ENCODE results near the gene LPCAT1.

LPCAT1 gene

GRCh38 chr5:1438871-1439270 lies 84.9 kb downstream of the LPCAT1 start:
- Histone ChIP-seq H3K36me3 (ENCODE audit: insufficient read depth) (no peaks in the 10 kb centered on the region), H3K9ac (no peak overlapping the region), H3K4me1 (ENCODE audit: low read depth, poor library complexity, severe bottlenecking) (no peaks in the 10 kb centered on the region), H3K4me3 (IDR thresholded peaks at IDR 0.05; ENCODE audit: insufficient read depth, low read depth, low read length) (no peak overlapping the region), H3K27ac (no peak overlapping the region), H4K20me1 (ENCODE audit: insufficient read depth) (no peaks in the 10 kb centered on the region), H2AFZ (ENCODE audit: low read depth) (no peak overlapping the region), H3K4me2 (no peak overlapping the region), H3K27me3 (ENCODE audit: insufficient read depth, low read depth) (peaks cover 44% of the 10 kb centered on the region), H3K79me2 (ENCODE audit: insufficient read depth, low read depth) (no peaks in the 10 kb centered on the region)
- no peak for TF ChIP-seq CTCF (conservative IDR thresholded peaks at IDR 0.05; ENCODE audit: low read depth, low read length)

- H3K4me2 ChIP-seq: no peak overlapping the region
- no peaks in the 10 kb centered on the region for H3K79me2 ChIP-seq (ENCODE audit: insufficient read depth, low read depth)
- H3K9ac ChIP-seq: no peak overlapping the region
- no peaks in the 10 kb centered on the region for H4K20me1 ChIP-seq (ENCODE audit: insufficient read depth)
- H3K4me3 ChIP-seq (IDR thresholded peaks at IDR 0.05; ENCODE audit: insufficient read depth, low read depth, low read length): no peak overlapping the region
- no peak overlapping the region for H3K27ac ChIP-seq
- no peak overlapping the region for H2AFZ ChIP-seq (ENCODE audit: low read depth)
- peaks cover 44% of the 10 kb centered on the region for H3K27me3 ChIP-seq (ENCODE audit: insufficient read depth, low read depth)
- TF ChIP-seq CTCF (conservative IDR thresholded peaks at IDR 0.05; ENCODE audit: low read depth, low read length): no peak
- H3K36me3 ChIP-seq (ENCODE audit: insufficient read depth): no peaks in the 10 kb centered on the region
- H3K4me1 ChIP-seq (ENCODE audit: low read depth, poor library complexity, severe bottlenecking): no peaks in the 10 kb centered on the region
Observed at GRCh38 chr5:1437876-1438559, 85.7 kb downstream of the LPCAT1 start.

GRCh38 chr5:1437226-1437829 lies 86.4 kb downstream of the LPCAT1 start:
- no peaks in the 10 kb centered on the region for H3K4me1 ChIP-seq (ENCODE audit: low read depth, poor library complexity, severe bottlenecking)
- H4K20me1 ChIP-seq (ENCODE audit: insufficient read depth): no peaks in the 10 kb centered on the region
- no peak overlapping the region for H2AFZ ChIP-seq (ENCODE audit: low read depth)
- TF ChIP-seq CTCF (conservative IDR thresholded peaks at IDR 0.05; ENCODE audit: low read depth, low read length): no peak
- H3K79me2 ChIP-seq (ENCODE audit: insufficient read depth, low read depth): no peaks in the 10 kb centered on the region
- H3K4me2 ChIP-seq: no peak overlapping the region
- no peak overlapping the region for H3K4me3 ChIP-seq (IDR thresholded peaks at IDR 0.05; ENCODE audit: insufficient read depth, low read depth, low read length)
- H3K27me3 ChIP-seq (ENCODE audit: insufficient read depth, low read depth): peaks cover 49% of the 10 kb centered on the region
- no peaks in the 10 kb centered on the region for H3K36me3 ChIP-seq (ENCODE audit: insufficient read depth)
- no peak overlapping the region for H3K27ac ChIP-seq
- no peak overlapping the region for H3K9ac ChIP-seq

- Histone ChIP-seq H3K27me3 (ENCODE audit: insufficient read depth, low read depth) (peaks cover 50% of the 10 kb centered on the region), H2AFZ (ENCODE audit: low read depth) (no peak overlapping the region), H3K4me2 (no peak overlapping the region), H3K36me3 (ENCODE audit: insufficient read depth) (no peaks in the 10 kb centered on the region), H3K4me1 (ENCODE audit: low read depth, poor library complexity, severe bottlenecking) (no peaks in the 10 kb centered on the region), H3K27ac (no peak overlapping the region), H3K4me3 (IDR thresholded peaks at IDR 0.05; ENCODE audit: insufficient read depth, low read depth, low read length) (no peak overlapping the region), H4K20me1 (ENCODE audit: insufficient read depth) (no peaks in the 10 kb centered on the region), H3K9ac (no peak overlapping the region), H3K79me2 (ENCODE audit: insufficient read depth, low read depth) (no peaks in the 10 kb centered on the region)
- TF ChIP-seq CTCF (conservative IDR thresholded peaks at IDR 0.05; ENCODE audit: low read depth, low read length): no peak
Observed at GRCh38 chr5:1436681-1437080, 87.1 kb downstream of the LPCAT1 start.

Measured in KMS-11 (cell line).